ENCODE data around the gene AEN. TPM values are rescaled to one million over a fixed set of nuclear protein-coding genes. Genes with fewer than 3 reads are reported as not detected.

Gene AEN, protein sequence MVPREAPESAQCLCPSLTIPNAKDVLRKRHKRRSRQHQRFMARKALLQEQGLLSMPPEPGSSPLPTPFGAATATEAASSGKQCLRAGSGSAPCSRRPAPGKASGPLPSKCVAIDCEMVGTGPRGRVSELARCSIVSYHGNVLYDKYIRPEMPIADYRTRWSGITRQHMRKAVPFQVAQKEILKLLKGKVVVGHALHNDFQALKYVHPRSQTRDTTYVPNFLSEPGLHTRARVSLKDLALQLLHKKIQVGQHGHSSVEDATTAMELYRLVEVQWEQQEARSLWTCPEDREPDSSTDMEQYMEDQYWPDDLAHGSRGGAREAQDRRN
- 64.7 and 81.6 TPM in 2 replicates for total RNA-seq

DNA sequence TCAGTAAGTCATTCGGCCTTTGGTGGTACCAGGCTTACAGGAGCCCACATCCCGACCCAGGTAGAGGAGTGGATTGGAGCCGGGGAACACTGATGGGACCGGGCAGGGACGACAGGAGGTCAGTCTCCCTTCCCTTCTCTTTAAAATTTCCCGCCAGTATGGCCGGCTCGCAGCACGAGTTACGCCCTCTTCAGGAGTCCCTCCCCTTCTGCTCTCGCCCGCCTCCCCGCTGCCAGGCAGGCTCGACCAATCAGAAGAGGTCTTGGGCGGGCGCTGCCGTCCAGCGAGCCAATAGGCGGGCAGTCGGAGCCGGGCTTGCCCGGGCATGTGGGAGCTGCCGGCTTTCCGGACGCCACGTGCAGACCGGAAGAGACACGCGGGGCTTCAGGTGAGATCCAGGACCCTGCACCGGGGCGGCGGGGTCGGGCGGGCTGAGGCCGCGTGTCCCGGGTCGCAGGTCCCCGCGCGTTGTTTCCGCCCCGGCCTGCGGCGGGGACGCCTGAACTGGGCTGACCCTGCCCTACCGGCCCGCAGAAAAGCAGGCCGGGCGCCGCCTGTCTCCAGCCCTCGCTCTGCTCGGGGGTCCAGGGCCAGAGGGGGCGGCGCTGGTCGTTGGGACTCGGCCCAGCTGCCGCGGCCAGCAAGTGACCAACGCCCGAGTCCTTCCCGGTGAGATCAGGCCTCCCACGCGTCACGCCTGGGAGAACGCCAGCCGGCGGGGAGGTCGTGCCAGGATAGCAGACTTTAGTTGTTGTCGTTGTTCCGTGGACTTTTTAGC lies at the start of gene AEN:
Gene AEN (plus strand): TSS at position 346 of the 778 bp plus-strand sequence. CDS start 4,870 bp downstream, outside the sequence.
- peak within 1 kb of the TSS; percentile 89 for H3K4me3 ChIP-seq (ENCODE audit: low read depth, low read length)
- TF ChIP-seq, protein P1, sequence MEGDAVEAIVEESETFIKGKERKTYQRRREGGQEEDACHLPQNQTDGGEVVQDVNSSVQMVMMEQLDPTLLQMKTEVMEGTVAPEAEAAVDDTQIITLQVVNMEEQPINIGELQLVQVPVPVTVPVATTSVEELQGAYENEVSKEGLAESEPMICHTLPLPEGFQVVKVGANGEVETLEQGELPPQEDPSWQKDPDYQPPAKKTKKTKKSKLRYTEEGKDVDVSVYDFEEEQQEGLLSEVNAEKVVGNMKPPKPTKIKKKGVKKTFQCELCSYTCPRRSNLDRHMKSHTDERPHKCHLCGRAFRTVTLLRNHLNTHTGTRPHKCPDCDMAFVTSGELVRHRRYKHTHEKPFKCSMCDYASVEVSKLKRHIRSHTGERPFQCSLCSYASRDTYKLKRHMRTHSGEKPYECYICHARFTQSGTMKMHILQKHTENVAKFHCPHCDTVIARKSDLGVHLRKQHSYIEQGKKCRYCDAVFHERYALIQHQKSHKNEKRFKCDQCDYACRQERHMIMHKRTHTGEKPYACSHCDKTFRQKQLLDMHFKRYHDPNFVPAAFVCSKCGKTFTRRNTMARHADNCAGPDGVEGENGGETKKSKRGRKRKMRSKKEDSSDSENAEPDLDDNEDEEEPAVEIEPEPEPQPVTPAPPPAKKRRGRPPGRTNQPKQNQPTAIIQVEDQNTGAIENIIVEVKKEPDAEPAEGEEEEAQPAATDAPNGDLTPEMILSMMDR (IDR thresholded peaks at IDR 0.05; ENCODE audit: insufficient read depth, low read depth, low read length): no peak

DNA sequence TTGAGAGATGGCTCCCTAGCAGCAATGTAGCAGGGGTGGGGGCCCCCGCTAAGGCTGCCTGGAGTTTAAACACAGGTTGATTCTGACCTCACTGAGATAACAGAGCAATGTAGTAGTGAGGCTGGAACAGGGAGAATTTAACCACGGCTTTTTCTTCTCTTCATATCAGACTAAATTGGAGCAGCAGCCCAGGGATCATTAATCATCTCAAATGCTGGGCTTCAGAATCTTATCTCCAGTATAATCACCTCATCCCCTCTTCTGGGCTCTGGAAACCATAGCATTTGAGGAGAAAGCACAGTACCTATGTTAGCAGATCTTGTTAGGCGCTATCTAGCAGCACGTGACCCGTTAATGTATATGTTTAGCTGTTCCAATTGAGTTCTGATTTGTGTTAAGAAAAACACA lies 49.3 kb upstream of the AEN start:
- H3K4me3 ChIP-seq (ENCODE audit: low read depth, low read length): no peak overlapping the region
- TF ChIP-seq, protein P1 (IDR thresholded peaks at IDR 0.05; ENCODE audit: insufficient read depth, low read depth, low read length): no peak
- no peak for DNase-seq (ENCODE audit: low read depth)

More for the DNA sequence above, at the start of gene AEN:
- DNase-seq (ENCODE audit: low read depth): peak; percentile 96

DNA sequence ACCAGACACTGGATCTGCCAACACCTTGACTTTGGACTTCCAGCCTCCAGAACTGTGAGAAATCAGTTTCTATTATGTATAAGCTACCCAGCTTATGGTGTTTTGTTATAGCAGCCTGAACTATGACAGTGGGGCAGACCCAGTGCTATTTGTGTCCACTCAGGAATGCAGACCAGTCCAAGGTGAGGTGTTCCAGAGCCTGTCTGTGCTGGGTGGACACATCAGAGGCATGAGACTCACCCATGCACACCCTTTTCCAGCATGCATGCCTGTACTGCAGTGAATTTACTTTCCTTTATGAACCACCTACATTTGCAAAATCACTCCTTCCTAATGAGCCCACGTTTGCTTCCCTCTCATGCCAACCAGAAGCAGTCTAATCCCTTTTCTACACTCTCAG lies 47.1 kb upstream of the AEN start:
- H3K4me3 ChIP-seq (ENCODE audit: low read depth, low read length): no peak overlapping the region
- no peak for DNase-seq (ENCODE audit: low read depth)
- TF ChIP-seq, protein P1 (IDR thresholded peaks at IDR 0.05; ENCODE audit: insufficient read depth, low read depth, low read length): no peak

DNA sequence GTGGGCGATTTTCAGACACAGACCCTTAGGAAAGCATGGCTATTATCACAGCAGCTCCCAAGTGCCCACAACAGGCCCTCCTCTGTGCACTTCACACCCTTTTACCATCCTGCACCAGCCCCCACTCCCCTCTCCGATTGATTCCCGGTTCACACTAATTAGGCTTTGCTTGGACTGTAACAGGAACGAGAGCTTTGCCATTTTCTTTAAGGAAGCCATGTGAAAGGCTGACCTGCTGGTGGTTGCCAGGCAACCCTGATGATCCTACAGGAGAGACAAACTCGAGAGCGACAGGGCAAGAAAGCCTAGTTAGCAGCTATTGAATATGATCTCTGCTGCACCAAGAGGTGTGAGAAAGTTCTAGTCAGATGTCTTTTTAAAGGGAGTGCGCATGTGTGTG lies 46.5 kb upstream of the AEN start:
- TF ChIP-seq, protein P1 (IDR thresholded peaks at IDR 0.05; ENCODE audit: insufficient read depth, low read depth, low read length): no peak
- DNase-seq (ENCODE audit: low read depth): no peak
- no peak overlapping the region for H3K4me3 ChIP-seq (ENCODE audit: low read depth, low read length)

DNA sequence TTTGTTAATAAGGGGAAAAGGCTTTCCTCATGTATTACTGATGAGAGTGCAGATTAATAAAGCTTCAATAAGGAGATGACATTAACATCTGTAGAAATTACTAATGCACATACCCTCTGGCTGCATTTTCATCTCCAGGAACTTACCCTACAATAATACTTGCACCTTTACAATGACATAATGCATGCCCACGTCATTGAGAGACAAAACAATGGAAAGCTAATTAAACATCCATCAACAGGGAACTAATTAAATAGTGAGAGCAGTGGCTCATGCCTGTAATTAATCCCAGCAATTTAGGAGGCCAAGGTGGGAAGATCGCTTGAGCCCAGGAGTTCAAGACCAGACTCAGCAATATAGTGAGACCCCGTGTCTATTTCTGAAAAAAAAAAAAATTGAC lies 41.8 kb upstream of the AEN start:
- no peak for DNase-seq (ENCODE audit: low read depth)
- no peak overlapping the region for H3K4me3 ChIP-seq (ENCODE audit: low read depth, low read length)
- TF ChIP-seq, protein P1 (IDR thresholded peaks at IDR 0.05; ENCODE audit: insufficient read depth, low read depth, low read length): no peak

DNA sequence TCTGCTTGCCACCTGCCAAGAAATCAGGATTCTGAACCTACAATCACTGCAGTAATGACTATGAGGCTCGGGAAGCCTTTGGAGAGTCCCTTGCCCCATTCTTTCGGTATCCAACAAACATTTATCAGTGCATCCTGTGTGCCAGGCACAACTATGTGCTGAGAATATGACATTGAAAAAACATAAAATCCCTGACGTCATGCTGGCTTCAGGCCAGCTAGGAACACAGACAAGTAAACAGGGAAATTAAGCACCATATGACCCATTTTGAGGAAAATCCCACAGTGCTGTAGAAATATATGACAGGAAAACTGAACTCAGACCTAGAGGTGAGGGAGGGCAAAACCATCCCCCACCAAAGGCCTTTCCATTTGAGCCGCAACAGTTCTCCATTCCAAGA lies 40.6 kb upstream of the AEN start:
- H3K4me3 ChIP-seq (ENCODE audit: low read depth, low read length): no peak overlapping the region
- TF ChIP-seq, protein P1 (IDR thresholded peaks at IDR 0.05; ENCODE audit: insufficient read depth, low read depth, low read length): no peak
- DNase-seq (ENCODE audit: low read depth): no peak

Data from fibroblast of villous mesenchyme (primary cell).